Activated naive CD4-positive, alpha-beta T cell treated with anti-CD3 and anti-CD28 coated beads, Interleukin-2, amount 10 ng/mL, durations not matched to agents 7 days and 5 days (primary cell): Measurements from ENCODE around the gene CDCA5.
A peak's percentile ranks its signal among the peaks of the same experiment; 100 is the strongest.

Experiments used
- CTCF ChIA-PET: fragments of 350-600 bp; sonication (Branson Sonifier 250); formaldehyde crosslinking; loops from one replicate; lab custom pipeline; 2021; ENCODE audit warnings: antibody characterized with exemption; lab: Charles Lee
- DNase-seq: peaks from one replicate; pipeline ENCODE4 v3.0.0-alpha.2; 2020
- H3K27ac Mint-ChIP-seq: one replicate; pipeline ENCODE4 v1.8.0; 2021; ENCODE audit warnings: mild to moderate bottlenecking, moderate library complexity, mixed read lengths
- H3K27me3 Mint-ChIP-seq: one replicate; pipeline ENCODE4 v1.8.0; 2021; ENCODE audit warnings: mild to moderate bottlenecking, mixed read lengths
- H3K36me3 Mint-ChIP-seq: one replicate; pipeline ENCODE4 v1.8.0; 2021; ENCODE audit warnings: mixed read lengths
- H3K4me1 Mint-ChIP-seq: one replicate; pipeline ENCODE4 v1.8.0; 2021; ENCODE audit warnings: mixed read lengths
- H3K4me3 Mint-ChIP-seq: one replicate; pipeline ENCODE4 v1.8.0; 2021; ENCODE audit warnings: mild to moderate bottlenecking, moderate library complexity, mixed read lengths
- H3K9me3 Mint-ChIP-seq: one replicate; pipeline ENCODE4 v1.8.0; 2021; ENCODE audit warnings: mixed read lengths

CDCA5 gene

GRCh38 chr11:65083834-65084597, at the start of gene CDCA5, which contains the start of gene ZFPL1:
TSS of gene CDCA5 (minus strand) at chr11:65084040. CDS start at chr11:65083978, 62 bp downstream.
TSS of gene ZFPL1 (plus strand) at chr11:65084222. CDS start at chr11:65084699, 477 bp downstream.
- H3K9me3 Mint-ChIP-seq: no peaks in the 10 kb centered on the region
- H3K4me3 Mint-ChIP-seq: peak within 1 kb of the TSS; percentile 97
- H3K27ac Mint-ChIP-seq: peak within 1 kb of the TSS; percentile 96
- peak; percentile 96 for DNase-seq
- peaks cover 12% of the 10 kb centered on the region for H3K27me3 Mint-ChIP-seq
- H3K4me1 Mint-ChIP-seq: peaks cover 59% of the 10 kb centered on the region
- peaks cover 57% of the 10 kb centered on the region for H3K36me3 Mint-ChIP-seq
- CTCF ChIA-PET: interaction anchor here (1.3 to 2.2 kb wide), 5 partner anchors 15 to 70 kb away, joined by 4 to 8 read pairs (median 6); partner anchors contain the start of genes ARL2, TM7SF2 and ZNHIT2

- DNase-seq: peak; percentile 81
Observed at GRCh38 chr11:65132988-65133700, 49.3 kb upstream of the CDCA5 start.

GRCh38 chr11:65132238-65132987, 48.6 kb upstream of the CDCA5 start:
- peaks cover 40% of the 10 kb centered on the region for H3K4me1 Mint-ChIP-seq
- no peak for DNase-seq
- H3K27ac Mint-ChIP-seq: peak overlapping the region; percentile 100
- no peaks in the 10 kb centered on the region for H3K27me3 Mint-ChIP-seq
- peaks cover 27% of the 10 kb centered on the region for H3K36me3 Mint-ChIP-seq
- CTCF ChIA-PET: no interaction called here
- H3K4me3 Mint-ChIP-seq: peak overlapping the region; percentile 99
- no peaks in the 10 kb centered on the region for H3K9me3 Mint-ChIP-seq

More at GRCh38 chr11:65132988-65133700, 49.3 kb upstream of the CDCA5 start:
- H3K36me3 Mint-ChIP-seq: peaks cover 23% of the 10 kb centered on the region
- CTCF ChIA-PET: interaction anchor here (3.3 kb wide), 1 partner anchor 12 kb away, joined by 9 read pairs; the partner anchor contains the start of genes FAU and MRPL49
- peak overlapping the region; percentile 100 for H3K27ac Mint-ChIP-seq
- peak overlapping the region; percentile 99 for H3K4me3 Mint-ChIP-seq
- H3K9me3 Mint-ChIP-seq: no peaks in the 10 kb centered on the region
- H3K4me1 Mint-ChIP-seq: peaks cover 42% of the 10 kb centered on the region
- H3K27me3 Mint-ChIP-seq: no peaks in the 10 kb centered on the region

DNA sequence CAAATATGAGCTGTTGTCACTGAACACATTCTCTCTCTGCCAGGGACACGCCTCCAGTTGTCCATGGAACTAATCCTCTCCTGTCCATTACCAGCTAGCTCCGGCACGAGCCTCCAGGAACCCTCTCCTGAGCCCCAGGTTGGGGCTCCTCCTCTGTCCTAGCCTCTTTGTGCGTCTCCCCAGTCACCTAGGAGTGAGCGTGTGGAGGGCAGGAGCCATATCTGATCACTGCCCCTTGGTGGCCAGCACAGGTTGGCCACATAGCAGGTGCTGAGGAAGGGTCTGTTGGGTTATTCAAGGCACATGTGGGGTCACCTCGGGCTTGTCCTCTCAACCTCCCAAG, 48.0 kb upstream of the CDCA5 start:
- H3K9me3 Mint-ChIP-seq: no peaks in the 10 kb centered on the region
- DNase-seq: no peak
- H3K4me1 Mint-ChIP-seq: peaks cover 37% of the 10 kb centered on the region
- H3K4me3 Mint-ChIP-seq: peak overlapping the region; percentile 10
- H3K36me3 Mint-ChIP-seq: peaks cover 31% of the 10 kb centered on the region
- H3K27me3 Mint-ChIP-seq: no peaks in the 10 kb centered on the region
- CTCF ChIA-PET: interaction anchor here (0.7 kb wide), 1 partner anchor 378 kb away, joined by 3 read pairs; no protein-coding TSS in a partner anchor
- H3K27ac Mint-ChIP-seq: no peak overlapping the region

GRCh38 chr11:65131417-65131776, 47.6 kb upstream of the CDCA5 start:
- peaks cover 35% of the 10 kb centered on the region for H3K36me3 Mint-ChIP-seq
- DNase-seq: no peak
- H3K9me3 Mint-ChIP-seq: no peaks in the 10 kb centered on the region
- no peak overlapping the region for H3K27ac Mint-ChIP-seq
- no peaks in the 10 kb centered on the region for H3K27me3 Mint-ChIP-seq
- H3K4me3 Mint-ChIP-seq: peak overlapping the region; percentile 15
- H3K4me1 Mint-ChIP-seq: peaks cover 34% of the 10 kb centered on the region
- CTCF ChIA-PET: interaction anchor here (0.7 kb wide), 1 partner anchor 378 kb away, joined by 3 read pairs; no protein-coding TSS in a partner anchor

- H3K4me3 Mint-ChIP-seq: peak overlapping the region; percentile 15
- no peak for DNase-seq
- CTCF ChIA-PET: interaction anchor here (0.7 kb wide), 1 partner anchor 379 kb away, joined by 3 read pairs; no protein-coding TSS in a partner anchor
- H3K4me1 Mint-ChIP-seq: peaks cover 28% of the 10 kb centered on the region
- no peaks in the 10 kb centered on the region for H3K27me3 Mint-ChIP-seq
- H3K9me3 Mint-ChIP-seq: no peaks in the 10 kb centered on the region
- H3K27ac Mint-ChIP-seq: no peak overlapping the region
- H3K36me3 Mint-ChIP-seq: peaks cover 37% of the 10 kb centered on the region
Observed at GRCh38 chr11:65130631-65131416, 47.0 kb upstream of the CDCA5 start.

- H3K9me3 Mint-ChIP-seq: no peaks in the 10 kb centered on the region
- DNase-seq: no peak
- H3K4me1 Mint-ChIP-seq: peaks cover 22% of the 10 kb centered on the region
- H3K4me3 Mint-ChIP-seq: no peak overlapping the region
- CTCF ChIA-PET: no interaction called here
- H3K27me3 Mint-ChIP-seq: no peaks in the 10 kb centered on the region
- peaks cover 45% of the 10 kb centered on the region for H3K36me3 Mint-ChIP-seq
- no peak overlapping the region for H3K27ac Mint-ChIP-seq
Observed at GRCh38 chr11:65129649-65130441, 46.0 kb upstream of the CDCA5 start.

DNA sequence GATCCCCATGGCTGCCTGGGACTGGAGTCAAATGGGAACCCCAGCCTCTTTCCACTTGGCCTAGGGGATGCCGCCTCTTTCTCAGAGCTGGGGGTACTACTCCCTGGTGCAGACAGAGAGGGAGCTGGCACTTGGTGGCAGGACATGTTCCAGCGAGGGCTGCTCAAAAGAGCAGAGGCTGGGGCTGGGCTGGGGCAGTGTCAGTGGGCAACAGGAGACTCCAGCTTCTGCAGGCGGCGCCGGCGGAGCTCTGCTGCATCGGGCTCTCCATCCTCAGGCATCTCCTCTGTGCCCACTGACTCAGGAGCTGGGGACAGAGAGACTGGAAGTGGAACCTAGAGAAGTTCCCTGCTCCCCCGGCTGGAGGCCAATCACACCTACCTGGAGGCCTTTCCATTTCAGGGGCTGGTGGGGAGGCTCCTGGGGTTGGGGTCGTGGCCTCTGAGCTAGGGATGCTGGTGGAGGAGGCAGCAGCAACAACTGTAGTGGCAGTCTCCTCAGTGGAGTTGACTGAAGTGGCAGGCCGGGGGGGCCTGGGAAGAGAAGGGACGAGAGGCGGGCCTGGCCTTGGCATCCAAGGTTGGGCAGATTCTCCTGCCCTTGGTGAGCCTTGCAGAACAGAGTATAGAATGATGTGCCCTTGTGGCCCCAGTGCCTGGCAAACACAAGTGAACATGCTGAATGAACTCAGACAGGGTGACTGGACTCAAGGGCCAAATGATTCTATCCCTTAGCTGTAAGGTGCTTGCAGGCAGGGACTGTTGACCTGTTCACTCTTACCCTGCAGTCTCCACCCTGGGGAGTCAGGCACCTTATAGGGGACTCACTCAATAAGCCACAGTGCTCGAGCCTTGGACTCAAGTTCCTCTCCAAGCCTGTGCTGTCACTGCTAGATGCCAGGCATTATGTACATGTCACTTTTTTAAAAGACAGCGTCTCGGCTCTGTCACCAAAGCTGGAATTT, 44.6 kb upstream of the CDCA5 start:
- peaks cover 50% of the 10 kb centered on the region for H3K36me3 Mint-ChIP-seq
- CTCF ChIA-PET: interaction anchor here (0.9 kb wide), 1 partner anchor 53 kb away, joined by 4 read pairs; no protein-coding TSS in a partner anchor
- peaks cover 29% of the 10 kb centered on the region for H3K4me1 Mint-ChIP-seq
- H3K9me3 Mint-ChIP-seq: no peaks in the 10 kb centered on the region
- no peaks in the 10 kb centered on the region for H3K27me3 Mint-ChIP-seq
- peak overlapping the region; percentile 37 for H3K27ac Mint-ChIP-seq
- DNase-seq: no peak
- no peak overlapping the region for H3K4me3 Mint-ChIP-seq

DNA sequence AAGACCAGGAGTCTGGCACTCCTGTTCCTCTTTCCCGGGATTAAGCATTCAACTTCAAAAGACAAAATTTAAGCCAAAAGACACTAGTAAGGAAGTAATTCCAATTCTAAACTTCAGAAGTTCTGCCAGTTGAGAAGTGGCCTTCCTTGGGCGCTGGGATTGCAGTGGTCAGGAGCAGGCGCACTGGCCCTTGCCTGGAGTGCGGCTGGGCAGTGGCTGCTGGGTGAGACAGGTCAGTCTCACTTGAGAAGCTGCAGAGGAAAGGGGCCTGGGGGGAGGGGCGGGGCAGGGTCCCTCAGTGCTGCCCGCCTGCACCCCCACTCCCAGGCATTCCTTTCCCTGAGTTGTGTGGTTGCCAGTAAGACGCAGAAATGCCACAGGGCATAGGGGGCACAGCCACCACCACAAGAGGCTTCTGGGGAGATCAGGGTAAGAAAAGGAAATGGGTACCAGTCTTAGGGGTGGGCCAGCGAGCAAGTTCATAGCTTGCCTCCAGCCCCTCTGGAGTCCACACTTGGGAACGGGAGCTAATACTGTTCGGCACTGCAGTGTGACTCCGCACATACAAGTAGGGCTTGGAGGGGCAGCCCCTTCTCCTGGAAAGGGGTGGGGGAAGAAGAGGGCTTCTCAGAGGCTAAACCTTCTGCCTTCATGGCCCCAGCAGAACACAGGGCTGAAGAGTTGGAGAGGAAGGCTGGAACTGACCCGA, 43.8 kb upstream of the CDCA5 start:
- H3K27me3 Mint-ChIP-seq: no peaks in the 10 kb centered on the region
- peaks cover 27% of the 10 kb centered on the region for H3K4me1 Mint-ChIP-seq
- no peak overlapping the region for H3K4me3 Mint-ChIP-seq
- peaks cover 44% of the 10 kb centered on the region for H3K36me3 Mint-ChIP-seq
- CTCF ChIA-PET: interaction anchor here (0.9 kb wide), 1 partner anchor 53 kb away, joined by 4 read pairs; no protein-coding TSS in a partner anchor
- no peak for DNase-seq
- no peak overlapping the region for H3K27ac Mint-ChIP-seq
- H3K9me3 Mint-ChIP-seq: no peaks in the 10 kb centered on the region

- CTCF ChIA-PET: interaction anchor here (0.9 kb wide), 1 partner anchor 16 kb away, joined by 3 read pairs; no protein-coding TSS in a partner anchor
- no peak for DNase-seq
- Mint-ChIP-seq H3K27me3 (no peaks in the 10 kb centered on the region), H3K36me3 (peaks cover 47% of the 10 kb centered on the region), H3K27ac (peak overlapping the region; percentile 71), H3K4me1 (peaks cover 26% of the 10 kb centered on the region), H3K9me3 (no peaks in the 10 kb centered on the region), H3K4me3 (no peak overlapping the region)
Observed at GRCh38 chr11:65126624-65127274, 42.9 kb upstream of the CDCA5 start.
